Karpas-422 (cell line): ENCODE results near the gene NOC2L. TPM values are rescaled to one million over a fixed set of nuclear protein-coding genes. Genes with fewer than 3 reads are reported as not detected.

Experiments used
- DNase-seq: peaks from one replicate; pipeline ENCODE4 v3.0.0-alpha.2; 2015
- H2AFZ ChIP-seq: fragments of 200-600 bp; sonication (generic); 2 replicates; pipeline ENCODE4 v1.6.1; 2014; ENCODE audit warnings: antibody characterized with exemption, low read length, mixed read lengths
- H3K27ac ChIP-seq: fragments of 200-600 bp; sonication (generic); 2 replicates; pipeline ENCODE4 v1.5.1; 2014; ENCODE audit warnings: mild to moderate bottlenecking, low read length, moderate library complexity
- H3K27me3 ChIP-seq: fragments of 200-600 bp; sonication (generic); 2 replicates; pipeline ENCODE4 v1.6.1; 2014; ENCODE audit warnings: low read length, mixed read lengths
- H3K36me3 ChIP-seq: fragments of 200-600 bp; sonication (generic); 2 replicates; pipeline ENCODE4 v1.6.1; 2014; ENCODE audit warnings: low read length, mixed read lengths; ENCODE audit not compliant: insufficient read depth
- H3K4me1 ChIP-seq: fragments of 200-600 bp; sonication (generic); 2 replicates; pipeline ENCODE4 v1.6.1; 2014; ENCODE audit warnings: mild to moderate bottlenecking, low read length, mixed read lengths
- H3K4me2 ChIP-seq: fragments of 200-600 bp; sonication (generic); 2 replicates; pipeline ENCODE4 v1.6.1; 2014; ENCODE audit warnings: low read length, low read depth, mild to moderate bottlenecking; ENCODE audit not compliant: poor library complexity, severe bottlenecking
- H3K4me3 ChIP-seq: fragments of 200-600 bp; sonication (generic); 2 replicates; pipeline ENCODE4 v1.5.1; 2014; ENCODE audit warnings: mild to moderate bottlenecking, antibody characterized with exemption, low read length, mixed read lengths
- H3K79me2 ChIP-seq: fragments of 200-600 bp; sonication (generic); 2 replicates; pipeline ENCODE4 v1.6.1; 2014; ENCODE audit warnings: mild to moderate bottlenecking, low read length, mixed read lengths
- H3K9ac ChIP-seq: fragments of 200-600 bp; sonication (generic); 2 replicates; pipeline ENCODE4 v1.6.0; 2014; ENCODE audit warnings: low read length
- H3K9me2 ChIP-seq: fragments of 200-600 bp; sonication (generic), shearing (Covaris generic); replicated peaks from 2 replicates; pipeline ENCODE4 v1.6.0; 2014; ENCODE audit warnings: mild to moderate bottlenecking, low read length, moderate library complexity; ENCODE audit not compliant: insufficient read depth
- H3K9me3 ChIP-seq: fragments of 300-700, 200-600 bp; sonication (generic); 2 replicates; pipeline ENCODE4 v1.6.1; 2014; ENCODE audit warnings: low read length, mixed read lengths
- H4K20me1 ChIP-seq: fragments of 200-600 bp; sonication (generic); 2 replicates; pipeline ENCODE4 v1.6.1; 2014; ENCODE audit warnings: mild to moderate bottlenecking, antibody characterized with exemption, low read length, low read depth; ENCODE audit not compliant: insufficient read depth
- total RNA-seq: library from RNA; depleted of rRNA; stranded (reverse); fragments of >200 nt; shearing (Covaris generic); gene quantifications from 2 replicates; pipeline ENCODE4 v1.2.3, GENCODE V29; 2014; ENCODE audit warnings: low replicate concordance

NOC2L gene
- total RNA-seq, 1 experiment from 2014 or later = 32.5 TPM

GRCh38 chr1:973459-974292 is 14.6 kb upstream of the NOC2L start:
- Histone ChIP-seq H3K4me1 (peaks cover 6% of the 10 kb centered on the region), H3K27me3 (no peaks in the 10 kb centered on the region), H3K9ac (no peak overlapping the region), H3K4me2 (no peak overlapping the region), H3K9me2 (no peaks in the 10 kb centered on the region), H3K27ac (no peak overlapping the region), H3K4me3 (no peak overlapping the region), H4K20me1 (no peaks in the 10 kb centered on the region), H3K9me3 (no peaks in the 10 kb centered on the region), H2AFZ (no peak overlapping the region), H3K79me2 (no peaks in the 10 kb centered on the region), H3K36me3 (no peaks in the 10 kb centered on the region)
- DNase-seq = no peak

DNA sequence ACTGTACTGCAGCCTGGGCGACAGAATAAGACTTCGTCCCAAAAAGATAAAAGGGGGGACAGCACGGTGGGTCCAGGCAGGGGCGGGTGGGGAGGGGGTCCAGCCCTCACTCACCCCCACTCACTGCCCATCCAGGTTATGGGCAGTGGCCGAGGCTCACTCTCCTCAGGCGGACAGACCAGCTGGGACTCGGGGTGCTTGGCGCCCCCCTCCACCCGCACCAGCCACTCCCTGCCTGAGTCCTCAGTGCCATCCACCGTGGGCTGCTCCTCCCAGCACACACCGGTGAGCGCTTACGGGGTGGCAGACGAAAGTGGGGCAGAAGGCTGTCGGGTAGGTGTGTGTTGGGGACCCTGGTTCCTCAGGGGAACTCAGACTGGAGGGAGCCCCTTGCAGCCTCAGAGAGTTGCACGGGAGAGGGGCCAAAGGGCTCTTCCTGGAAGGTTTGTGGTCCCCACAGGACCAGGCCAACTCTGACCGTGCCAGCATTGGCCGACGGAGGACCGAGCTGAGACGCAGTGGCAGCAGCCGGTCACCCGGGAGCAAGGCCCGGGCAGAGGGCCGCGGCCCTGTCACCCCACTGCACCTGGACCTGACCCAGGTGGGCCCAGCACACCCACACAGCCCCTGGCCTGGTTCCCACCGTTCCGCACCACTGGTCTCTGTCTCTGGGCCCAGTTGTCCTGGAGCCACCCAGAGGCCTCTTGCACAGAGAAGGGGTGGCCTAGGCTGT is 13.8 kb upstream of the NOC2L start:
- no peaks in the 10 kb centered on the region for H3K27me3 ChIP-seq
- H3K9ac ChIP-seq = no peak overlapping the region
- H3K9me2 ChIP-seq = no peaks in the 10 kb centered on the region
- no peaks in the 10 kb centered on the region for H3K79me2 ChIP-seq
- no peak overlapping the region for H3K4me3 ChIP-seq
- no peaks in the 10 kb centered on the region for H3K9me3 ChIP-seq
- no peak overlapping the region for H3K4me2 ChIP-seq
- DNase-seq = no peak
- no peak overlapping the region for H3K27ac ChIP-seq
- peaks cover 6% of the 10 kb centered on the region for H3K4me1 ChIP-seq
- no peak overlapping the region for H2AFZ ChIP-seq
- H4K20me1 ChIP-seq = no peaks in the 10 kb centered on the region
- no peaks in the 10 kb centered on the region for H3K36me3 ChIP-seq

DNA sequence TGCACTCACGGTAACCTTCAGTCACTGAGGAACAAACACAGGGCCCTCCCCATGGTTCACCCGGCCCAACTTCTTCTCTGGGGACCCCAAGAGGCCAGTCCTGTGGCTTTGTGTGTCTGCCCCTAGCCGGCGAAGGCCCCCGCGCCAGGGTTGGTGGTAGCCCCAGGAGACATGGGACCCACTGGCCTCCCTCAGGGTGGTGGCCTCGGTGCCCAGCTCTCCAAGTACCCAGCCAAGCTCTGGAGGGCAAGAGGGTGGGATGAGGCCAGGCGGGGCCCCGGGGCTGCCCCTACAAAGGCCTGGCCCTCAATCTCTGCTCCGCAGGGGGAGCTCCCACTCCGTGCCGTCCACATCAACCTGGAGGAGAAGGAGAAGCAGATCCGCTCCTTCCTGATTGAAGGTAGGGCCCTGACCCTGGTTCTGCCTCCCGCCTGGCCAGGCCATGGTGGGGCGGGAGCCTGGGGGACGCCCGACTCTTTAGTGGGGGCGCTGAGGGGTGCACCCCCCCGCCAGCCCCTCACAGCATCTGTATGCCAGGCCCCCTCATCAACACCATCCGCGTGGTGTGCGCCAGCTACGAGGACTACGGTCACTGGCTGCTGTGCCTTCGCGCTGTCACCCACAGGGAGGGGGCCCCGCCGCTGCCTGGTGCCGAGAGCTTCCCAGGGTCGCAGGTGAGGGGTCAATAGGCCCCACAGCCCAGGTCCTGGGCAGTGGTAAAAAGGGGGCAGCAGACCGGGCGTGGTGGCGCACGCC is 12.9 kb upstream of the NOC2L start:
- Histone ChIP-seq H3K36me3 (no peaks in the 10 kb centered on the region), H2AFZ (no peak overlapping the region), H3K4me2 (no peak overlapping the region), H3K4me1 (peaks cover 8% of the 10 kb centered on the region), H3K9ac (no peak overlapping the region), H4K20me1 (no peaks in the 10 kb centered on the region), H3K9me3 (no peaks in the 10 kb centered on the region), H3K9me2 (no peaks in the 10 kb centered on the region), H3K79me2 (no peaks in the 10 kb centered on the region), H3K4me3 (no peak overlapping the region), H3K27ac (no peak overlapping the region), H3K27me3 (no peaks in the 10 kb centered on the region)
- no peak for DNase-seq

GRCh38 chr1:970973-971730 is 12.1 kb upstream of the NOC2L start:
- H3K27ac ChIP-seq = no peak overlapping the region
- H3K4me3 ChIP-seq = no peak overlapping the region
- no peaks in the 10 kb centered on the region for H3K79me2 ChIP-seq
- H4K20me1 ChIP-seq = no peaks in the 10 kb centered on the region
- no peak overlapping the region for H3K4me2 ChIP-seq
- no peaks in the 10 kb centered on the region for H3K36me3 ChIP-seq
- no peak overlapping the region for H3K9ac ChIP-seq
- DNase-seq = no peak
- no peaks in the 10 kb centered on the region for H3K9me3 ChIP-seq
- H3K9me2 ChIP-seq = no peaks in the 10 kb centered on the region
- peaks cover 13% of the 10 kb centered on the region for H3K4me1 ChIP-seq
- H3K27me3 ChIP-seq = no peaks in the 10 kb centered on the region
- no peak overlapping the region for H2AFZ ChIP-seq

DNA sequence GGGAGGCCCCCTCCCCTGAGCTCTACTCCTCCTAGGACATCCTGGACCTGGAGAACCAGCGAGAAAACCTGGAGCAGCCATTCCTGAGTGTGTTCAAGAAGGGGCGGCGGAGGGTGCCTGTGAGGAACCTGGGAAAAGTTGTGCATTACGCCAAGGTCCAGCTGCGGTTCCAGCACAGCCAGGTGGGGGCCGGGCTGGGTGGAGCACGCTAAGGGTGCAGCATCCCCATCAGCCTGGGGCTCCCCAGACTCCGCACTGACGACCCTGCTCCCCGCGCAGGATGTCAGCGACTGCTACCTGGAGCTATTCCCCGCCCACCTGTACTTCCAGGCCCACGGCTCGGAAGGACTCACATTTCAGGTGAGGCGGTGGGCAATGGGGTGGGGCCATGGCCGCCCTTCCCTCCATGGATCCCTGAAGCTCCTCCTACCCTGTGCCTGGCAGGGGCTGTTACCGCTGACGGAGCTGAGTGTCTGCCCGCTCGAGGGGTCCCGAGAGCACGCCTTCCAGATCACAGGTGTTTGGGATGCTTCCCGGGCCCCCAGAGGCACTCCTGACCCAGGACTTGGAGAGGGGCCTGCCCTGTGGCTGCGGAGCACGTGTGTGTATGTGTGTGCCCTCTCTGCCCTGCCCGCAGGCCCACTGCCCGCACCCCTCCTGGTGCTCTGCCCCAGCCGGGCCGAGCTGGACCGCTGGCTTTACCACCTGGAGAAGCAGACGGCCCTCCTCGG is 11.4 kb upstream of the NOC2L start:
- no peaks in the 10 kb centered on the region for H3K36me3 ChIP-seq
- no peak overlapping the region for H3K4me2 ChIP-seq
- H3K9me3 ChIP-seq = no peaks in the 10 kb centered on the region
- H3K27me3 ChIP-seq = no peaks in the 10 kb centered on the region
- H3K9me2 ChIP-seq = no peaks in the 10 kb centered on the region
- no peak overlapping the region for H3K27ac ChIP-seq
- H3K9ac ChIP-seq = no peak overlapping the region
- H3K4me3 ChIP-seq = no peak overlapping the region
- H3K79me2 ChIP-seq = no peaks in the 10 kb centered on the region
- H2AFZ ChIP-seq = no peak overlapping the region
- no peaks in the 10 kb centered on the region for H4K20me1 ChIP-seq
- no peak for DNase-seq
- peaks cover 12% of the 10 kb centered on the region for H3K4me1 ChIP-seq

DNA sequence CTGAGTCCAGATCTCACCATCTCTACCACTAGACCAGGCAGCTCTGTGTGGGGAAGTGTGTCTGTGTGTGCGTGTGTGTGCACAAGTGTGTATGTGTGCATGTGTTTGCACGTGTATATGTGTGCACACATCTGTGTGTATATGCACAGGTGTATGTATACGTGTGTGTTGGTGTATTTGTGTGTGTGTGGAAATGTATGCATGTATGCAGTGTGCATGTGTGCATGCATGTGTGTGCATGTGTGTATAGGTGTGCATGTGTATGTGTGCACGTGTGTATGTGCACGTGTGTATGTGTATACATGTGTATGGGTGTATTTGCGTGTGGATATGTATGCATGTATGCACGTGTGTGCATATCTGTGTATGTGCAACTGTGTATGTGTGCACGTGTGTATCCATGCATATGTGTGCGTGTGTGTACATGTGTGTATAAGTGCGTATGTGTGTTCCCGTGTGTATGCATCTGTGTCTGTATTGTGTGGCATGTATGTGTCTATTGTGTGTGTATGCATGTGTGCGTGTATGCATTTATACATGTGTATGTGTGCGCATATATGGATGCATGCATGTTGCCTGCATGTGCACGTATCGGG is 10.3 kb upstream of the NOC2L start:
- Histone ChIP-seq H3K36me3 (no peaks in the 10 kb centered on the region), H3K9me2 (no peaks in the 10 kb centered on the region), H3K79me2 (no peaks in the 10 kb centered on the region), H3K4me3 (no peak overlapping the region), H4K20me1 (no peaks in the 10 kb centered on the region), H3K27ac (no peak overlapping the region), H2AFZ (no peak overlapping the region), H3K27me3 (no peaks in the 10 kb centered on the region), H3K4me2 (no peak overlapping the region), H3K9me3 (no peaks in the 10 kb centered on the region), H3K9ac (no peak overlapping the region), H3K4me1 (peaks cover 12% of the 10 kb centered on the region)
- DNase-seq = no peak
